ENCODE measurements around the gene TPM3.
"Not testable (repeated sequence)": the region's sequence is repeated elsewhere in the genome, so short reads cannot be mapped to it uniquely, and the experiment has no call there.

Gene TPM3

GRCh38 chr1:154191990-154192461 lies at the start of gene TPM3:
TPM3 (minus strand) TSS chr1:154192100; CDS start chr1:154192018, 82 bp downstream.
- DNase-seq = no peak
- TF ChIP-seq POLR2A (IDR thresholded peaks at IDR 0.05; ENCODE audit: low read length) (no peak), GATA1 (IDR thresholded peaks at IDR 0.05; ENCODE audit: low read depth, low read length) (no peak)

- TF ChIP-seq POLR2A (IDR thresholded peaks at IDR 0.05; ENCODE audit: low read length) (no peak), GATA1 (IDR thresholded peaks at IDR 0.05; ENCODE audit: low read depth, low read length) (no peak)
- DNase-seq = no peak
Observed at GRCh38 chr1:154240294-154240833, 48.5 kb upstream of the TPM3 start.

- no peak for DNase-seq
- TF ChIP-seq POLR2A (IDR thresholded peaks at IDR 0.05; ENCODE audit: low read length) = no peak
- no peak for TF ChIP-seq GATA1 (IDR thresholded peaks at IDR 0.05; ENCODE audit: low read depth, low read length)
Observed at GRCh38 chr1:154239491-154239890, 47.6 kb upstream of the TPM3 start.

- TF ChIP-seq POLR2A (IDR thresholded peaks at IDR 0.05; ENCODE audit: low read length) (no peak), GATA1 (IDR thresholded peaks at IDR 0.05; ENCODE audit: low read depth, low read length) (no peak)
- no peak for DNase-seq
Observed at GRCh38 chr1:154237880-154238506, 46.1 kb upstream of the TPM3 start.

GRCh38 chr1:154237435-154237834 lies 45.5 kb upstream of the TPM3 start:
- TF ChIP-seq GATA1 (IDR thresholded peaks at IDR 0.05; ENCODE audit: low read depth, low read length) (no peak), POLR2A (IDR thresholded peaks at IDR 0.05; ENCODE audit: low read length) (no peak)
- no peak for DNase-seq

- no peak for DNase-seq
- TF ChIP-seq GATA1 (IDR thresholded peaks at IDR 0.05; ENCODE audit: low read depth, low read length) (no peak), POLR2A (IDR thresholded peaks at IDR 0.05; ENCODE audit: low read length) (no peak)
Observed at GRCh38 chr1:154236855-154237254, 45.0 kb upstream of the TPM3 start.

GRCh38 chr1:154233127-154233526 lies 41.2 kb upstream of the TPM3 start:
- DNase-seq = not testable (repeated sequence)

GRCh38 chr1:154231112-154231511 lies 39.2 kb upstream of the TPM3 start:
- DNase-seq = not testable (repeated sequence)

- DNase-seq = no peak
- TF ChIP-seq GATA1 (IDR thresholded peaks at IDR 0.05; ENCODE audit: low read depth, low read length) = no peak
- TF ChIP-seq POLR2A (IDR thresholded peaks at IDR 0.05; ENCODE audit: low read length) = no peak
Observed at GRCh38 chr1:154225370-154225769, 33.5 kb upstream of the TPM3 start.

GRCh38 chr1:154223621-154224020 lies 31.7 kb upstream of the TPM3 start:
- TF ChIP-seq GATA1 (IDR thresholded peaks at IDR 0.05; ENCODE audit: low read depth, low read length) (no peak), POLR2A (IDR thresholded peaks at IDR 0.05; ENCODE audit: low read length) (no peak)
- DNase-seq = no peak

GRCh38 chr1:154222918-154223317 lies 31.0 kb upstream of the TPM3 start:
- TF ChIP-seq GATA1 (IDR thresholded peaks at IDR 0.05; ENCODE audit: low read depth, low read length) (no peak), POLR2A (IDR thresholded peaks at IDR 0.05; ENCODE audit: low read length) (no peak)
- no peak for DNase-seq

GRCh38 chr1:154222518-154222917 lies 30.6 kb upstream of the TPM3 start:
- DNase-seq = peak in 1 of 2 experiments; percentile 50
- TF ChIP-seq POLR2A (IDR thresholded peaks at IDR 0.05; ENCODE audit: low read length) (no peak), GATA1 (IDR thresholded peaks at IDR 0.05; ENCODE audit: low read depth, low read length) (no peak)

GRCh38 chr1:154221278-154222001 lies 29.5 kb upstream of the TPM3 start:
- TF ChIP-seq POLR2A (IDR thresholded peaks at IDR 0.05; ENCODE audit: low read length) (peak; percentile 56), GATA1 (IDR thresholded peaks at IDR 0.05; ENCODE audit: low read depth, low read length) (no peak)
- peak; percentile 83 to 88 for DNase-seq

GRCh38 chr1:154220970-154221277 lies 29.0 kb upstream of the TPM3 start:
- DNase-seq = no peak
- TF ChIP-seq POLR2A (IDR thresholded peaks at IDR 0.05; ENCODE audit: low read length) = no peak
- TF ChIP-seq GATA1 (IDR thresholded peaks at IDR 0.05; ENCODE audit: low read depth, low read length) = no peak
